ENCODE results near the gene ETV2.

GRCh38 chr19:35595928-35596327, 45.6 kb upstream of the ETV2 start:
- TF ChIP-seq, protein P1, sequence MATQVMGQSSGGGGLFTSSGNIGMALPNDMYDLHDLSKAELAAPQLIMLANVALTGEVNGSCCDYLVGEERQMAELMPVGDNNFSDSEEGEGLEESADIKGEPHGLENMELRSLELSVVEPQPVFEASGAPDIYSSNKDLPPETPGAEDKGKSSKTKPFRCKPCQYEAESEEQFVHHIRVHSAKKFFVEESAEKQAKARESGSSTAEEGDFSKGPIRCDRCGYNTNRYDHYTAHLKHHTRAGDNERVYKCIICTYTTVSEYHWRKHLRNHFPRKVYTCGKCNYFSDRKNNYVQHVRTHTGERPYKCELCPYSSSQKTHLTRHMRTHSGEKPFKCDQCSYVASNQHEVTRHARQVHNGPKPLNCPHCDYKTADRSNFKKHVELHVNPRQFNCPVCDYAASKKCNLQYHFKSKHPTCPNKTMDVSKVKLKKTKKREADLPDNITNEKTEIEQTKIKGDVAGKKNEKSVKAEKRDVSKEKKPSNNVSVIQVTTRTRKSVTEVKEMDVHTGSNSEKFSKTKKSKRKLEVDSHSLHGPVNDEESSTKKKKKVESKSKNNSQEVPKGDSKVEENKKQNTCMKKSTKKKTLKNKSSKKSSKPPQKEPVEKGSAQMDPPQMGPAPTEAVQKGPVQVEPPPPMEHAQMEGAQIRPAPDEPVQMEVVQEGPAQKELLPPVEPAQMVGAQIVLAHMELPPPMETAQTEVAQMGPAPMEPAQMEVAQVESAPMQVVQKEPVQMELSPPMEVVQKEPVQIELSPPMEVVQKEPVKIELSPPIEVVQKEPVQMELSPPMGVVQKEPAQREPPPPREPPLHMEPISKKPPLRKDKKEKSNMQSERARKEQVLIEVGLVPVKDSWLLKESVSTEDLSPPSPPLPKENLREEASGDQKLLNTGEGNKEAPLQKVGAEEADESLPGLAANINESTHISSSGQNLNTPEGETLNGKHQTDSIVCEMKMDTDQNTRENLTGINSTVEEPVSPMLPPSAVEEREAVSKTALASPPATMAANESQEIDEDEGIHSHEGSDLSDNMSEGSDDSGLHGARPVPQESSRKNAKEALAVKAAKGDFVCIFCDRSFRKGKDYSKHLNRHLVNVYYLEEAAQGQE (IDR thresholded peaks at IDR 0.05; ENCODE audit: insufficient replicate concordance, low read depth): no peak
- TF ChIP-seq, protein P2, sequence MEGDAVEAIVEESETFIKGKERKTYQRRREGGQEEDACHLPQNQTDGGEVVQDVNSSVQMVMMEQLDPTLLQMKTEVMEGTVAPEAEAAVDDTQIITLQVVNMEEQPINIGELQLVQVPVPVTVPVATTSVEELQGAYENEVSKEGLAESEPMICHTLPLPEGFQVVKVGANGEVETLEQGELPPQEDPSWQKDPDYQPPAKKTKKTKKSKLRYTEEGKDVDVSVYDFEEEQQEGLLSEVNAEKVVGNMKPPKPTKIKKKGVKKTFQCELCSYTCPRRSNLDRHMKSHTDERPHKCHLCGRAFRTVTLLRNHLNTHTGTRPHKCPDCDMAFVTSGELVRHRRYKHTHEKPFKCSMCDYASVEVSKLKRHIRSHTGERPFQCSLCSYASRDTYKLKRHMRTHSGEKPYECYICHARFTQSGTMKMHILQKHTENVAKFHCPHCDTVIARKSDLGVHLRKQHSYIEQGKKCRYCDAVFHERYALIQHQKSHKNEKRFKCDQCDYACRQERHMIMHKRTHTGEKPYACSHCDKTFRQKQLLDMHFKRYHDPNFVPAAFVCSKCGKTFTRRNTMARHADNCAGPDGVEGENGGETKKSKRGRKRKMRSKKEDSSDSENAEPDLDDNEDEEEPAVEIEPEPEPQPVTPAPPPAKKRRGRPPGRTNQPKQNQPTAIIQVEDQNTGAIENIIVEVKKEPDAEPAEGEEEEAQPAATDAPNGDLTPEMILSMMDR (IDR thresholded peaks at IDR 0.05; ENCODE audit: insufficient read depth, low read length): no peak
- TF ChIP-seq POLR2AphosphoS5 (IDR thresholded peaks at IDR 0.05; ENCODE audit: low read depth): no peak
- no peak for TF ChIP-seq SPI1 (IDR thresholded peaks at IDR 0.05; ENCODE audit: borderline replicate concordance, low read depth)
- no peak for TF ChIP-seq GABPA (IDR thresholded peaks at IDR 0.05; ENCODE audit: low read depth)
